Right kidney (tissue), 1 donor: ENCODE measurements around the gene TUBB3.
"Not testable (repeated sequence)": the region's sequence is repeated elsewhere in the genome, so short reads cannot be mapped to it uniquely, and the experiment has no call there.

Experiments
- DNase-seq: peaks from one replicate; pipeline ENCODE4 v3.0.0-alpha.2; 2016

TUBB3 gene

DNA sequence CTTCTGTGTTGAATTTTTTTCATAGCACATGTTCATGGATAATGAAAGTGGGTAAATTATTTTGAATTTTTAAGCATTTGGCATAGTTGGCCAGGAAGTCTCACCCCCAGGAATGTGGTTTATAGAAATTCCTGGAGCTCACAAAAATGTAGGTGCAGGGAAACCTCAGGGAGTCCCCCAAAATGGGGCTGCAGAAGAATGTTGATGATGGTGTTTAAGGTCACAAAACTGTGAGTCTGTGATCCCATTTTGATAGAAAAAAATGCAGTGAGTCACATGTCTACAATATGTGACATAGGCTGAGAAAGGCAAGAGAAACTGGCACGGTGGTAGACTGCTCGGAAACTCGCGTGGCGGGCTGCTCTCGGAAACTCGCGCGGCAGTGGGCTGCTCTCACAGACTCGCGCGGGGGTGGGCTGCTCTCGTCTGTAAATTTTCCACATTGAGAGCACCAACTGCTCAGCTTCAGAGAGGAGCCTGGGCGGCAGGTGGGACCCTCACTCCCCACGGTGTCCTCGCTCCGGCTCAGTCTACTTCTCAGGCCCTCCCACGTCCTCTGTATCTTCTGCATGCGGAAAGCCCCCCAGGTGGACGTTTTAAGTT, 23.2 kb upstream of the TUBB3 start:
- no peak for DNase-seq

DNA sequence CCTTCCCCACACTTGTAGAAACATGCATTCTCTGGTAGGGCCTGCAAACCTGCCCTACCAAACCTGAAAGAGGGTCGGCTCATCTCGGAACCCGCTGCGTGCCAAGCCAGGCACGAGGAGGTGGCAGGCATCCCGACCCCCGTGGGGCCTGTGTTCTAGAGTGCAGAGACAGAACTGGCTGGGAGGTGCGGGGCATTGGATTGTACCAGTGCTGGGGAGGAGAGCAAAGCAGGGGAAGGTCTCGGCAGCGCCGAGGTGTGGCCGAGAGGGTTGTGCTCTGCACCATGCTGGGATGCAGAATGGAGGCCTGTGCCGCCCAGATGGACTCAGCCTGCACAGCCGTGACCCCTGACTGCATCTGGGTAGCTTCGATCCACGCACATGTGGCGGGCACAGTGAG, 22.3 kb upstream of the TUBB3 start:
- DNase-seq = no peak

DNA sequence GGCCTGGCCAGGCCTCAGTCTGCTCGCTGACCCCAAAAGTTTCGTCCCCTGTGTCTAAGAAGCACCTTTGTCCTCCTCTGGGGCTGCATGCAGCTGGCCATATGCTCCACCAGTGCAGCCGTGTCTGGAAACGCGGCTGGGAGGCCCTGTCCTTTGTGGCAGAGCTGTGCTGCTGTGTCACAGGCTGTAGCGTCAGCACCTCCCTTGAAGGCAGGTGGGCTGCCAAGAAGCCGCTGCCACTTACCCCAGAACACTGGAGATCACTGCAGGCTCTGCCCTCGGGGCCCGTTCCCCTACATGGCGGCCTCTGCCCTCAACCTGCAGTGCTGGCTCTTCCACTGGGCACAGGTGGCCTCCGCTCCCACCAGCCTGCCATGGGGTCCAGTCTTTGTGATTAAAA, 20.2 kb upstream of the TUBB3 start:
- no peak for DNase-seq

DNA sequence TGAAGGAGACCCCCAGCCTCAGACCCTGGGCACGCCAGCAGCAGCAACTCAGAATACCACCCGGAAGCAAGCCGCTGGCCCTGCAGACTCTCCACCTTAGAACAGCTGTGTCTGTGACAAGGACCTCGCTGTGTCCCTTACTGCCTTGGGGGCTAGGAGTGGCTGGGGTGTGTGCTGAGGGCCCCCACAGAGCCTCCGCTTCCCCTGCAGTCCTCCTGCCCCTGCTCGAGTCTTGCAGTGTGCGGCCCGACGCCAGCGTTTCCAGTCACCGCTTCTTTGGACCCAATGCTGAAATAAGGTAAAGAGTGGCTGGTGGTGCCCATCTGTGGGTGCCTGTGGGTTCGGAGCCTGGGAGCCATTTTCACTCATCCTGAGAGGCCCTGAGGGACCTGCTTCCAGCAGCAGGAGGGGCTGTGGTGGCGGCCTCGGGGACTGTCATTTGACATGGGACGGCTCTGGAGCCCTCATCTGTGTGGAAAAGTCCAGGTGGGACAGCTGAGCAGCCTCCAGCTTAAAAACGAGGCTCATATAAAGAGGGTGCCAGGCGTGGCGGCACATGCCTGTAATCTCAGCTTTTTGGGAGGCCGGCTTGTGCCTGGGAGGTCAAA, 19.1 kb upstream of the TUBB3 start:
- no peak for DNase-seq

DNA sequence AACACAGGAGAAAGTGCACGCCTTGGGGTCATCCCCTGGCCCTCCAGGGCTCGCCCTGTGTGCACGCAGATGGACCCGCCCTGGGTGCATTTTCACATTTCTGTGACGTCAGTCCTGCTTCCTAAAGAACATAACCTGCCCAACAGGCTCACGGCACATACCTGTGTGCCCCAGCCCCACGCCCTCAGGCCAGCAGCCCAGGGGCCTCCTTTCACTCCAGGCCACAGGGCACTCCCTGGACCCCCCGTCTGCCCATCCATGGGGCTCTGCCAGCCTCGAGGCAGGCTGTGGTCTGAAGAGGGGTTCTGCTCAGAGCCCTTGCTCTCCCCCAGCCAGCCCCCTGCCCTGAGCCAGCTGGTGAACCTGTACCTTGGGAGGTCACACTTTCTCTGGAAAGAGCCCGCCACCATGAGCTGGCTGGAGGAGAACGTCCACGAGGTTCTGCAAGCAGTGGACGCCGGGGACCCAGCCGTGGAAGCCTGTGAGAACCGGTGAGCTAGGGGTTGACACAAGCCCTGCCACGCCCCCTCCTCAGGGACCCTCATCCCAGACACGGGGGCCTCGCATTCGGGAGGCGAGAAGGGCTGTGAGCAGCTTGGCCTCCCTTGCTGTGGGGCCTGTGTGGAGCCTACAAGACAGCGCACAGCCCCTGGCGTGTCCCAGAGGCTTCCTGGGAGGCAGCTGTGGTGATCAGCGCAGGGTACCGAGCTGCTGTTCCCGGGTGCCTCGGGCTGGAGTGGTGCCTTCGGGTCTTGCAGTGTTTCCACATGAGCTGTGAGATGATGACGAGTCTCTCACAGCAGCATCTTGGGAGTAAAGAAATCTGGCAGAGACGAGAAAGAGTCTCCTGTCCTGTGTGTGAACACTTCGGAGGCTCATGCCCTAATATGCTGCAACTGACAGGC, 18.3 kb upstream of the TUBB3 start:
- no peak for DNase-seq

DNA sequence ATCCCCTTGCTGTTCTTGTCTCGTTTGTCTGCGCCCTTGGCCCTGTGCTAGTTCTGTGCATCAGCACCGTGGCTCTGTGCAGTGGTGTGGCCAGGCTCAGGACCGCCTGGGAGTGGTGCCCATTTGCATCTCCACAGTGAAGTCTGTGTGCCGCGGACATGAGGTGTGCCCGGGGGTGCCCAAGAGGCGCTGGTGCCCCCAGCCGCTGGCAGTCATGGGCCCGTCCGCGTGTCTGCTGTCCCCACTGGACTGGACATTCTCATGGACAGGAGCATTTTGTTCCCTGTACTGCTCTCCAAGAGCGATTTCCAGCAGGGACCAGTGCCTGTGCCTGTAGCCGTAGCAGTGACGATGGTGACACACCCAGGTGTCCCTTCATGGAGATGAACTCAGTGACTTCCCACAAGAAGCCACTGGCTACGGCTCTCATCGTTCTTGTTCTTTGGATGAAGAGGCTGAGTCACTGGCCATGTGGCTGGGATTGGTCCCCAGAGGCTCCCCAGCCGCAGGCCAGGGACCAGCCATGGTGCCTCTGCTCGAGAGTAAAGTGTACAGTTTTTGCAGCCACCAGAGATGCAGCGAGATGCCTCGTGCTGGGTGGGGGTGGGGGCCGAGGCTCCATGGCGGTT, 17.5 kb upstream of the TUBB3 start:
- DNase-seq = no peak

DNA sequence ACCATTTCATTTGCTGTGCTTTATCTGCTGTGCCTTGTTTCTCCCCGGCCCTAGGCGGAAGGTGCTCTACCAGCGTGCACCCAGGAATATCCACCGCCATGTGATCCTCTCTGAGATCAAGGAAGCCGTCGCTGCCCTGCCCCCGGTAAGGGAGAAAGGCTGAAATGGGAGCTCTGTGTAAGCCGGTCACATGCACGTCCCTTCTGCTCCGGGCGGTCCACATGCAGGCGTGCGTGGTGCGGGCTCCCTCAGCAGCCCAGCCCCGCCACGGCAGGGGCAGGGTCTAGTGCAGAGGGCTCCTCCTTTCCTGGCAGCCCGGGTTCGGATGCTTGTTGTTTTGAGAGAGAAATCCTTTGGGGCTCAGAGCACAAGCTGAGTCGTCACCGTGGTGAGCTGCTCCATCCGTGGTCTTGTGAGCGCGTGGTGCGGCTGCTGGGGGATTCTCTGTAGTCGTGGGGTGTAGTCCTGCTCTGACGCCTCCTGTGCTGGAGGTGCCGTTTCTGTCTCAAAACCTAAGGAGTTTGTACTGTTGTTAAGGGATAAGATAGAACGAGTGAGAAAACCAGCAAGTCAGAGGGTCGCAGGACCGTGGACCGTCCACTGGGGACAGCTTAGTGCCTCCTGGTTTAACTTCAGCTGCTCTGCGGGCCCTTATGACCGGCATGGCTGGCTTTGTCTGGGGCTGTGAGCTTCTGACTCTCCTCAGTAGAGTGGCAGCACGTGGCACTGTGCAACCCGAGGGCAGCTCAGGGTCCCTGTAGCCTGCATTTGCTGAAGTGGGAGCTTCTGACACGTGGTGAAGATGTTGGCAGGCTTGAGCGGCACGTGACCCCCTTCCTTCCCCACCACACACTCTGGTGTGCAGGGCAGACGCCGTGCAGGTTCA, 16.8 kb upstream of the TUBB3 start:
- no peak for DNase-seq

DNA sequence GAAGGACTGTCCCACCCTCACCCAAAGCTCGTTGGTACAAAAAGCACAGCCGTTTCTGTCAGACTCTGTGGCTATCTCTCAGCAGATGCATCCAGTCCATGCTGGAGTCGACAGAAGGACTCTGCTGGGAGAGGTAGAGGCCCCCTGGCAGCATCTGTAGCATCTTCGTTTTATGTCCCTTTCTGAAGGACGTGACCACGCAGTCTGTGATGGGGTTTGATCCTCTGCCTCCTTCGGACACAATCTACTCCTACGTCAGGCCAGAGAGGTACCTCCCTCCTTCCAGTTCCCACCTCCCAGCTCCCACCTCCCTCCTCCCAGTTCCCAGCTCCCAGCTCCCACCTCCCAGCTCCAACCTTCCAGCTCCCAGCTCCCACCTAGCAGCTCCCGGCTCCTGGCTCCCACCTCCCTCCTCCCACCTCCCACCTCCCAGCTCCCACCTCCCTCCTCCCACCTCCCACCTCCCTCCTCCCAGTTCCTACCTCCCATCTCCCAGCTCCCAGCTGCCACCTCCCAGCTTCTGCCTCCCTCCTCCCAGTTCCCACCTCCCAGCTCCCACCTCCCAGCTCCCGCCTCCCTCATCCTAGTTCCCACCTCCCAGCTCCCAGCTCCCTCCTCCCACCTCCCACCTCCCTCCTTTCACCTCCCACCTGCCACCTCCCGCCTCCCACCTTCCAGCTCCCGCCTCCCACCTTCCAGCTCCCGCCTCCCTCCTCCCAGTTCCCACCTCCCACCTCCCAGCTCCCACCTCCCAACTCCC, 15.9 kb upstream of the TUBB3 start:
- no peak for DNase-seq

DNA sequence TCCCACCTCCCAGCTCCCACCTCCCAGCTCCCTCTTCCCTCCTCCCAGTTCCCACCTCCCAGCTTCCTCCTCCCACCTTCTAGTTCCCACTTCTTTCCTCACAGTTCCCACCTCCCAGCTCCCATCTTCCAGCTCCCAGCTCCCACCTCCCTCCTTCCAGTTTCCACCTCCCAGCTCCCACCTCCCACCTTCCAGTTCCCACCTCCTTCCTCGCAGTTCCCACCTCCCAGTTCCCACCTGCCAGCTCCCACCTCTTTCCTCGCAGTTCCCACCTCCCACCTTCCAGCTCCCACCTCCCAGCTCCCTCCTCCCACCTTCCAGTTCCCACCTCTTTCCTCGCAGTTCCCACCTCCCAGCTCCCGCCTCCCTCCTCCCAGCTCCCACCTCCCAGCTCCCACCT, 14.9 kb upstream of the TUBB3 start:
- DNase-seq = no peak

DNA sequence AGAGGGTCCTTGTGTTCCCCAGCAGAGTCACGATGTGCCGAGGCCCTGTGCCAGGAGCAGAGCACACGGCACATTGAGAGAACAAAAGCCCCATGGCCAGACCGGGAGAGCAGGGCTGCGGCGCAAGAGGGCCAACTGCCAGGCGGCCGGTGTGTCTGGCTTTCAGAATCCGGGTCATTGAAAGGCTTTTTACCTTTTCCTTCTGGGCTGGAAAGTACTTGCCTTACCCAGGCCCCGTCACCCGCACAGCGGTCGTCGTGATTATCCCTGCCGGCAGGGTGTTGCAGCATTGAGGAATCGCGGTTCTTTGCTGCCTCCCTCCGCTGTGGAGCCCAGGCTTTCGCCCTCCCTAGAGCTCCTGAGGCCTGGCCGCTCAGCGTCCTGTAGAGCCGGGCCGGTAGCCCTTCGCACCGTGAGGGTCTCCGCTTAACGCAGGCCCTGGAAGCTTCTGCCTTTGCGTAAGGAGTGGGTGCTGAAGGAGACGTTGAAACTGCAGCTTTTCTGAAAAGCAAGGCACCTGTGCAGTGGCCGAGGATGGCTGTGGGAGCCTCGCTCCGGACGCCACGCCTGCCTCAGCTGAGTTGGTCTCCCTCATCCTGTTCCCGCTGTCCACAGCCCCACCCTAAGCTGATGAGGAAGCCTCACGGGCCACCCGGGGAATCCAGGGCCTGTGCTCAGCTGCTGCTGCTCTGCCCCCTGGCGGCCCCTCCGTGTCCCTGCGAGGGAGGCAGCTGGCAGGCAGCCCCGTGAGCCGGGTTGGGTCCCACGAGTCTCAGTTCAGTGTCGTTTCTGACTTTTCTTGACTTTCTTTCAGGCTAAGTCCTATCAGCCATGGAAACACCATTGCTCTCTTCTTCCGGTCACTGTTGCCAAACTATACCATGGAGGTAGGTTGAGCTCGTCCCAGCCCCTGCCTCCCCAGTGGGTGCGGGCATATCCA, 13.1 kb upstream of the TUBB3 start:
- no peak for DNase-seq

DNA sequence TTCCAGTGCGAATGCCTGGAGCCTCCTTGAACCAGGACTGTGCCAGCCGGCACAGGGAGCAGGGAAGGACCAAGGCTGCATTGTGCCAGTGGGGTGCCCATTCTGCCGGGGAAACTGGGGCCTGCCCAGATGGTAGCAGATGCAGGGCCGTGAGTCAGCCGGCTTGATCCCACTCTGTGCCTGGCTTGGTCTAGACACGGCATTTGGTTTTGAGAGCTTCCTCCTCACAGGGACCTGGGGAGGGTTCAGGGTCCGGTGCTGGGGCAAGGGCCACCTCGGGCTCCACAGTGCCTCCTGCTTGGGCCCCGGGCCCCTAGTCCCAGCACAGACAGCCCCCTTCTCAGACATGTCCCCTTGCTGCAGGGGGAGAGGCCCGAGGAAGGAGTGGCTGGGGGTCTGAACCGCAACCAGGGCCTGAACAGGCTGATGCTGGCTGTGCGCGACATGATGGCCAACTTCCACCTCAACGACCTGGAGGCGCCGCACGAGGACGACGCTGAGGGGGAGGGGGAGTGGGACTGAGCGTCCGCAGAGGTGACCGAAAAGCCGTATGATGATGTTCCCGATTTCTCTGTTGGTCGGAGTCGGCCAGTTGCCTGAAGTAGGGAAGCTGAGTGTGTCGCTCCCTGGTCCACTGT, 12.3 kb upstream of the TUBB3 start:
- no peak for DNase-seq

DNA sequence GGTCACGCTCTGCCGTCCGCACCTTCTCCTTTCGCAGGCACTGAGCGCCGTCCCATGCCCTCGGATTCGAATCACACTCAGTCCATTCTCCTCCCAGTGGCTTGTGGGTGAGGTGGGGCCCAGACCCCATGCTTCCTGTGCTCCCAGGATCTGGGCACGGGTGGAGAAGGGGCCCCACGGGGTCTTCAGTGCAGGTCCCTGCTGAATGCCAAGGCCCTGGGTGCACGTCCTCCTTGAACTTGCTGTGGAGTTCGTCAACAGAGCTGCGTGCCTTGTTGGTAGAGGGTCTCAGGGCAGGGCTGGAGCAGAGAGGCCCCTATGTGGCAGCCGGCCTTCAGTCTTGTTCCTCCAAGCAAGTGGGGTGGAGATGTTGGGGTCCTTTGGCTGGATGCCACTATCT, 11.8 kb upstream of the TUBB3 start:
- DNase-seq = no peak

DNA sequence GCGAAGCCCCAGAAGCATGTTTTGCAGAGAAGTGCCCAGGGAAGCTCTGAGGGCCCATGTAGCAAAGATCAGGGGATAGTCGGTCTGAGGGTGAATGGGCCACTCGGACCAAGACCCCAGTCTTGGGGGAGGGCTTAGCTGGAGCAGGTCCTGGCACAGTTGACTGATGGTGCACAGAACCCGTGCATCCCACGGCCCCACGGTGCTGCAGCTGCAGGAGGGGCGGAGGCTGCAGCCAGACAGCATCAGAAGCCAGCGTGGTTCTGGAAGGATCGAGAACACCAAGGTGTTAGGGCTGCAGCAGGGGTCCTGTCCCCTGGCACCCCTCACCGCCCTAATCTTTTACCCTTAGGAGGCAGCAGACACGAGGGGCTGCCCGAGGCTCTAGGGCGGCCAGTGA, 11.0 kb upstream of the TUBB3 start:
- no peak for DNase-seq

DNA sequence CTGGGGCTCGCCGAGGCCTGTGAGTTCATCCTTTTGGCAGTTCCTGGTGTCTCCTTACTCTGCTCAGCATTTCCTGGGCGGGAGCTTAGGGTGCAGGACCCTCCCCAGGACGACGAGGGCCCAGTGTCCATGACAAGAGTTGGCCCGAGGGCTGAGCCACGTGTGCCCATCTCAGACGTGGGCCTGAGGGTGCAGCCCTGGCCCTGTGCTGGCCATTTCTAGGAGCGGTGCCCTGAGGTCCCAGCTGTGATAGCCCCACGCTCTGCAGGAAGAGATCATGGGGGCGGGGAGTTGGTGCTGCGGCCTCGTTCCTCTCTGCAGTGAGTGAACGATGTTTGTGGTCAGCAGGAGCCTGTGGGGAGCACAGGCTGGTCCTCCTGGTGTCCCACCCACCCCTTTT, 10.5 kb upstream of the TUBB3 start:
- no peak for DNase-seq

DNA sequence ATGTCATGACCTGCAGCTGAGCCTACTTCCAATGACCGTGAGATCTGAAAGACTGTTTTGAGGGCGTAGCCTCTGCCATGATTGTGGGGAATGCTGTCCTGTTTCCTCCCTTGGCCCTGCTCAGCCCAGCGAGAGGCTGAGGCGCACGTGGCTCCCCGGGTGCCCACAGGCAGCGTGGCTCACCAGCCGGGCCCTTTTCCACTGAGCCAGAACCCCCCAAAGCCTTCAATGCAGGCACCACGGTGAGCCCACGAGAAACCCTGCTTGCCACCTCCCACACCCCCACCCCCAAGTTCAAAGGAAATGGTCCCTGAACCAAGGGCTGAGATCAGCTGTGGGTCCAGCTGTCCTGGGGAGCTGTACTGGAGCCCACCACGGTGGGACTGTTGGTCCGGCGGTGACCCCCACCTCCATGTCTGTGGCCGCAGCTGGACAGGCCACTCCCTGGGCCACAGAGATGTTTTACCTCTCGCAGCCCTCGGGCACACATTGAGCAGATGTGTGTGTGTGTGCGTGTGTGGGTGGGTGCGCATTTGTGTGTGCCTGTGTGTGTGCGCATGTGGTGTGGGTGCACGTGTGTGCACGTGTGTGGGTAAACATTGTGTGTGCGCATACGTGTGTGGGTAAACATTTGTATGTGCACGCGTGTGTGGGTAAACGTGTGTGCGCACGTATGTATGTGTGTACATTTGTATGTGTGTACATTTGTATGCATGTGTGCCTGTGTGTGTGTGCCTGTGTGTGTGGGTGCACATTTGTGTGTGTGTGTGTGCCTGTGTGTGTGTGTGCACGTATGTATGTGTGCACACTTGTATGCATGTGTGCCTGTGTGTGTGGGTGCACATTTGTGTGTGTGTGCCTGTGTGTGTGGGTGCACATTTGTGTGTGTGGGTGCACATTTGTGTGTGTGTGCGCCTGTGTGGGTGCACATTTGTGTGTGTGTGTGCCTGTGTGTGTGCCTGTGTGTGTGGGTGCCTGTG, 9.4 kb upstream of the TUBB3 start:
- no peak for DNase-seq

DNA sequence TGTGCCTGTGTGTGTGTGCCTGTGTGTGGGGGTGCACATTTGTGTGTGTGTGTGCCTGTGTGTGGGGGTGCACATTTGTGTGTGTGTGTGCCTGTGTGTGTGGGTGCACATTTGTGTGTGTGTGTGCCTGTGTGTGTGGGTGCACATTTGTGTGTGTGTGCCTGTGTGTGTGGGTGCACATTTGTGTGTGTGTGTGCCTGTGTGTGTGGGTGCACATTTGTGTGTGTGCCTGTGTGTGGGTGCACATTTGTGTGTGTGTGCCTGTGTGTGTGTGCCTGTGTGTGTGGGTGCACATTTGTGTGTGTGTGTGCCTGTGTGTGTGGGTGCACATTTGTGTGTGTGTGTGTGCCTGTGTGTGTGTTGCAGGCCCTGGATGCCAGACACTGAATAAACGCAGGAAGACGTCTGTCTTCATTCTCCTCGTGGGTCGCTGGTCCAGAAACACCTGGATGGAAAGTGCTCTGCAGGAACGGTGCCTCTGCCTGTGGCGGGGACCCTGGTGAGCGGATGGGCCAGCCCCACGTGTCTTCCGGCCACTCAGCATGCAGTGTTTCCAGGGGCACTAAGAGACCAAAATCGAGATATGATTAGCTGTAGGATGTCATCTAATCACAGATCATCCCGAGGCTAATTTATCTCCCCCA, 8.4 kb upstream of the TUBB3 start:
- not testable (repeated sequence) for DNase-seq

DNA sequence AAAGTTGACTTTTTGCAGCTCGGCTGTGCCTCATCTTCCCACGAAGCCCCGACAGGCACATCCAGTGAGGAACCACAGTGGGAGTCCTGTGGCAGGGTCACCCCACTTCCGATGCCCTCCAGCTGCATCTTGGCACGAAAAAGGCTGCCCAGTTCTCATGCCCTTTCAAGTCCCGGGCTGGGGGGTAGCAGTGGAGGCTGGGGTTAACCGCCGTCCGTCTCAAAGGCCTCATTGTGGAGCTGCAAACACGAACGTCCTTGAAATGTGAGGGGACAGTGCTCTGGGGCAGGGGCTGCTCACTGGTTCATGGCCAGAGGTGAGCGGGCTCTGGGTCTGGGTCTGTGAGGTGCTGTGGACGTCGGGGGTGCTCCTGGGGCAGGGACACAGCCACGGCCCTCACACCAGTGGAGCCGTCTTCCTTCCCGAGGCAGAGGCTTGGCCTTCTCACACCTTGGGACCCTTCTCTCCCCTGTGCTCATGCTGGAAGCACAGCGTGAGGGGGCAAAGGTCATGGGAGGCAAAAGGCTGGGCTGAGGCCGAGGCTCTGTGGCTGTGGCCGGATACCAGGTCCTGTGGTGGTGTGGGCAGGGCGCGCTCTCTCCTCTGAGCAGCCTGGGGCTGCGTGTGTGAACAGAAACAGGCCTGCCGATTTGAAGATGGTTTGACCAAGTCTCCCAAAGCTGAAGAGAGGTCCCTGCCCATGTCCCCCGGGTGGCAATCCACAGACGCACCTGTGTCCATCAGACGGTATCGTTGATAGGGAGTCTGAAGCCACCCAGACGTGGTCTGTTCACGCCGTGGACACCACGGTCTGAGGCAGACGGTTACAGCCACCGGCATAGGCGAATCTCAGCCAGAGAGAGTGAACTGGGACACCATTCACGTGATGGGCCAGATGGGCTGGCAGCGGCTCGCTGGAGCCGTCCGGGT, 7.6 kb upstream of the TUBB3 start:
- DNase-seq = no peak
